ENCODE results near the gene CLDN10. TPM values are rescaled to one million over a fixed set of nuclear protein-coding genes. Genes with fewer than 3 reads are reported as not detected.
A peak's percentile ranks its signal among the peaks of the same experiment; 100 is the strongest.
"Not testable (repeated sequence)": the region's sequence is repeated elsewhere in the genome, so short reads cannot be mapped to it uniquely, and the experiment has no call there.

Gene CLDN10, protein sequence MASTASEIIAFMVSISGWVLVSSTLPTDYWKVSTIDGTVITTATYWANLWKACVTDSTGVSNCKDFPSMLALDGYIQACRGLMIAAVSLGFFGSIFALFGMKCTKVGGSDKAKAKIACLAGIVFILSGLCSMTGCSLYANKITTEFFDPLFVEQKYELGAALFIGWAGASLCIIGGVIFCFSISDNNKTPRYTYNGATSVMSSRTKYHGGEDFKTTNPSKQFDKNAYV
- total RNA-seq = not detected

DNA sequence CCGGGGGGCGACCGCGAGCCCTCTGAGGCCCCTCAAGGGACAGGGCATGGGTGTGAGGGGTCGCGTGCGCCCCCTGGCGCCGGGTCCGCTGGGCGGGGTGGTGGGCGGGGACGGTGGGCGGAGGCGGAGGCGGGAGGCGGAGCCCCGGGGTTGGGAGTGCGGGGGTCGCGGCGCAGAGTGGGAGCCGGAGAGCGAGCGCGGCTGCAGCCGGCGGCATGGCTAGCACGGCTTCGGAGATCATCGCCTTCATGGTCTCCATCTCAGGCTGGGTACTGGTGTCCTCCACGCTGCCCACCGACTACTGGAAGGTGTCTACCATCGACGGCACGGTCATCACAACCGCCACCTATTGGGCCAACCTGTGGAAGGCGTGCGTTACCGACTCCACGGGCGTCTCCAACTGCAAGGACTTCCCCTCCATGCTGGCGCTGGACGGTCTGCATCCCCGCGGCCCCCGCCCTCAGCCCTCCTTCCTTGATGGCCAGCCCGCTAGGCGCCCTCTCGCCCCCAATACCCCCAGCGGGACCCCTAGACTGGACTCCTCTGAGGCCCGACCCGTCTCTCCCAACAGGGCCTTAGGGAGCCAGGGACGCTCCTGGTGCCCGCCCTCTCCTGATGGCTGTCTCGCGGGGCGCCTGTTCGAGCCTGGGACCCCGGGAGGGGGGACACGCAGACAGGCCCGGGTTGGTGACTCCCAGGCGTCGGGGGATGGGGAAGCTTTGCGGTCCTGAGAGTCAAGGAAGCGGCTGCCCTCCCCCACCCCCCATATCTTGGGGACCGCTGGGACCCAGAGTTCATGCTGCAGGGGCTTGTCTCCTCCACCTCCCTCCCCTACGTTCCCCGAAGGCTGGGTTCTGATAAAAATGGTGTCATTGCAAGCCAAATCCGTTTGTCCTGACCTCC lies at the start of gene CLDN10:
Gene CLDN10, plus strand, starts transcription at position 182 of the 903 bp plus-strand sequence. Its CDS starts 34 bp downstream, at position 216.
- DNase-seq (no peak), ATAC-seq (peak; percentile 47)
- POLR2A ChIA-PET = no interaction called here
- H3K36me3 Mint-ChIP-seq (ENCODE audit: low read depth) = no peaks in the 10 kb centered on the region
- H3K9me3 Mint-ChIP-seq (ENCODE audit: insufficient read depth) = no peaks in the 10 kb centered on the region
- H3K4me1 Mint-ChIP-seq (ENCODE audit: low read depth) = peaks cover 16% of the 10 kb centered on the region
- H3K4me3 Mint-ChIP-seq = no peak within 1 kb of the TSS
- CTCF ChIA-PET = interaction anchor here (1.4 kb wide), 1 partner anchor 19 kb away, joined by 4 read pairs; no protein-coding TSS in a partner anchor
- peaks cover 53% of the 10 kb centered on the region for H3K27me3 Mint-ChIP-seq (ENCODE audit: low read depth)
- no peak within 1 kb of the TSS for H3K27ac Mint-ChIP-seq

DNA sequence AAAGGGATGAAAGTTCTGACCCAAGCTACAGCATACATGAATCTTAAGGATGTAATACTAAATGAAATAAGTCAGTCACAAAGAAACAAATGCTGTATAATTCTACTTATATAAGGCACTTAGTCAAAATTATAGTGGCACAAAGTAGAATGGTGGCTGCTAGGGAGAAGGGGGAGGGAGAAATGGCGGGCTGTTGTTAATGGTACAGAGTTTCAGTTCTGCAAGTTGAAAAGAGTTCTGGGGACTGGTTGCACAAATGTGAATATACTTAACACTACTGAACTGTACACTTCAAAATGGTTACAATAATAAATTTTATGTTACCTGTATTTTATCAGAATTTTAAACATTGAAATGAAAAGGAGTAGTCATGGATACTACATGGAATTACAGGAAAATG lies 48.9 kb upstream of the CLDN10 start:
- Mint-ChIP-seq H3K27ac (no peak overlapping the region), H3K36me3 (ENCODE audit: low read depth) (no peaks in the 10 kb centered on the region), H3K4me1 (ENCODE audit: low read depth) (no peaks in the 10 kb centered on the region), H3K9me3 (ENCODE audit: insufficient read depth) (no peaks in the 10 kb centered on the region), H3K4me3 (no peak overlapping the region), H3K27me3 (ENCODE audit: low read depth) (no peaks in the 10 kb centered on the region)
- no peak for ATAC-seq
- ChIA-PET CTCF (interaction anchor here (0.7 kb wide), 1 partner anchor 10 kb away, joined by 3 read pairs; no protein-coding TSS in a partner anchor), POLR2A (no interaction called here)
- DNase-seq = no peak

DNA sequence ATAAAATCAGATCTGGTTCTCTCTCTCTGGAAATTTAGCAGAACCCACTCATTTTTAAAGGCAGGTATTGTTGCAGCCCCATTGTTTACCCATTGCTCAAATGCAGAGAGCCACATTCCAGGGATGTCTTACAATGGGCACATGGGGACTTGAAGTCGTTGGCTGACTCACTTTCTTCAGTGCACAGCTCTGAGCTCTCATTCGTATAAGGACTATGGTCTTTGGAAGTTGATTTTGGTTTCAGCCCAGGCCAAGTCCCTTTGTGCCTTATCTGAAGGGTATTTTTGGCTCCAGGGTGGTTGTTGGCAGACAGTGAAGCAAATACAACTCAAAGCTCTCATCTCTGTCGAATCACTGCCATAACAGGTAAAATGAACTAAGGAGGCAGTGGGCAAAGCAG lies 47.3 kb upstream of the CLDN10 start:
- Mint-ChIP-seq H3K4me1 (ENCODE audit: low read depth) (no peaks in the 10 kb centered on the region), H3K27ac (no peak overlapping the region), H3K27me3 (ENCODE audit: low read depth) (no peaks in the 10 kb centered on the region), H3K9me3 (ENCODE audit: insufficient read depth) (no peaks in the 10 kb centered on the region), H3K36me3 (ENCODE audit: low read depth) (no peaks in the 10 kb centered on the region), H3K4me3 (no peak overlapping the region)
- DNase-seq = no peak
- ChIA-PET POLR2A (no interaction called here), CTCF (no interaction called here)
- ATAC-seq = no peak

DNA sequence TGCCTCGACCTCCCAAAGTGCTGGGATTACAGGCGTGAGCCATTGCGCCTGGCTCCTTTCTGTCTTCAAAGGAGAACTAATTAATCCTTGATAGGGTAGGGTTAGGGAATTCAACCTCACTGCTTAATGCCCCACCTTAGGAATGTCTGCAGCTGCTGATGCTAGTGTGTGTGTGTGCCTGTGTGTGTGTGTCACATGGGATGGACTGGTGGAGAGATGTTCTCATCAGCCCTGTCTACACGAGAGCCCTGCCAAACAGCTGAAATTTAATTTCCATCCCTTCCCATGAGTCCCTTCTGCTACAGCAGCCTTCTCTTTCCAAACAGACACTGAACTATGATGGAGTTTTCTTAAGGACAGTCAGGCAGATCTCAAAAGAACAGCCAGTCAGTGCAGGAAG lies 46.5 kb upstream of the CLDN10 start:
- DNase-seq = no peak
- H3K9me3 Mint-ChIP-seq (ENCODE audit: insufficient read depth) = no peaks in the 10 kb centered on the region
- H3K27ac Mint-ChIP-seq = no peak overlapping the region
- no peaks in the 10 kb centered on the region for H3K4me1 Mint-ChIP-seq (ENCODE audit: low read depth)
- no peak overlapping the region for H3K4me3 Mint-ChIP-seq
- POLR2A ChIA-PET = no interaction called here
- CTCF ChIA-PET = no interaction called here
- no peaks in the 10 kb centered on the region for H3K36me3 Mint-ChIP-seq (ENCODE audit: low read depth)
- no peaks in the 10 kb centered on the region for H3K27me3 Mint-ChIP-seq (ENCODE audit: low read depth)
- no peak for ATAC-seq

DNA sequence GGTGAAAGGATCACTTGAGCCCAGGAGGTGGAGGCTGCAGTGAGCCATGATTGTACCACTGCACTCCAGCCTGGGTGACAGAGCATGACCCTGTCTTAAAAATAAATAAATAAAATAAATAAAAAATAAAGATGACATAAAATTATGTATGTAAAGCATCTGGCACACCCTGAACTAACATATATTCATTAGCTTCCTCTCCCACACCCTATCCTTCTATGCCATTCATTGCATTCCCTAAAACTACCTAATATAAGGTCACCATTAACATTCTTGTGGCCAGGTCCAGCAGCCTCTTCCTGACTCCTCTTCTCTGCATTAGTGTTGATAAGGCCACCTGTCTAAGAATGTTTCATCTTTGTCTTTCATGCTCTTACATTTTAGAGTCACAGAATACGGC lies 44.5 kb upstream of the CLDN10 start:
- Mint-ChIP-seq H3K4me3 (no peak overlapping the region), H3K4me1 (ENCODE audit: low read depth) (no peaks in the 10 kb centered on the region), H3K36me3 (ENCODE audit: low read depth) (no peaks in the 10 kb centered on the region), H3K27me3 (ENCODE audit: low read depth) (no peaks in the 10 kb centered on the region), H3K27ac (no peak overlapping the region), H3K9me3 (ENCODE audit: insufficient read depth) (no peaks in the 10 kb centered on the region)
- ATAC-seq = no peak
- no peak for DNase-seq
- ChIA-PET POLR2A (no interaction called here), CTCF (no interaction called here)

DNA sequence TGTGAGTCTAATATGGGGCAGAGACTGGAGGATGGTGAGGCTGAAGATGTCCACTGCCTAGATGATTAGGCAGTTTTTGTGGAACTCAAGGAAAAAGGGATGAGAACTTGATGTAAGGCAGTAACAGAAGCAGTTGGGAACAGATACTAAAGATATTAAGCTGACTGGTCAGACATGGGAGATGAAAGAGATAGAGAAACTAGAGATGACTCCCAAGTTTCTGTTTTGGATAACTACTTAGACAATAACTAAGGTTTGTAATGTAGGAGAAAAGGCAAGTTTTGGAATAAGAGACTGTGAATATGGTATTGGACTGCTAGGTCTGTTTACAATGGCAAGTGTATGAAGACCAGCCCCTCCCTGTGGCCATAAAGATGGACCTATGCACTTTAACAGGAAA lies 43.5 kb upstream of the CLDN10 start:
- H3K4me3 Mint-ChIP-seq = no peak overlapping the region
- CTCF ChIA-PET = no interaction called here
- DNase-seq (no peak), ATAC-seq (no peak)
- H3K27me3 Mint-ChIP-seq (ENCODE audit: low read depth) = no peaks in the 10 kb centered on the region
- H3K4me1 Mint-ChIP-seq (ENCODE audit: low read depth) = no peaks in the 10 kb centered on the region
- no peaks in the 10 kb centered on the region for H3K9me3 Mint-ChIP-seq (ENCODE audit: insufficient read depth)
- H3K36me3 Mint-ChIP-seq (ENCODE audit: low read depth) = no peaks in the 10 kb centered on the region
- POLR2A ChIA-PET = no interaction called here
- H3K27ac Mint-ChIP-seq = no peak overlapping the region

DNA sequence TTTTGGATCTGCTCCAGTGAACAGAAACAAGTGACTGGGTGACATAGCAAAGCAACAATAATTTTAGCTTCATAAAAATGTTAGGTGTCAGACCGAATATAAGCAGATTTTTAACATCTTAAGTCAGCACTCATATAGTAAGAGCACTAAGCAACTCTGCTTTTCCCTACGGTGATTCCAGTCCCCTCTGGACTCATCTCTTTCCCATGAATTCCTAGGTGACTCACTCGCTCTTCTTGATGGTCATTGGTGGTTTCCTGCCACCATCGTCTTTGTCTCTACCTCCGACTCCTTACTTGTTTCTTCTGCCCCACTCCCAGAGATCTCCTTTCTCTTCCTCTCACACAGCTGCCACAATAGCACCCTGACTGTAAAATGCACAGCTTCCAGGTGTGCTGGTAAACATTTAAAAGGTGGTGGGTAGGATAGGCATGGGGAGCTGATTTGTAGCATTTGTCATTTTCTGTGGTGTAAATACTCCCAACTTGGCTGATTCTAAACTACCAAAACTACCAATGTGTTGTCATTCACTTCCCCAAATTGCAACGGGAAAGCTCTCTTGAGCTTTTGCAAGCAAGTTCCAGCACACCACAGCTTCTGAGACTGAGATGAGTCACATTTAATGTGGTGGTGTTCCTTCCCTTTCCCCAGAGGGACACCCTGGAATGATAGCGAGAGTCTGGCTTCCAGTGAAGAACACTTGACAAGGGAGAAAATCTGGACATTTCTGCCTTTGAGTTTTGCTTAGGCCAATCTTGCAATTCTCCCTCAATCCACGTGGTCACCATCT lies 42.8 kb upstream of the CLDN10 start:
- Mint-ChIP-seq H3K36me3 (ENCODE audit: low read depth) (no peaks in the 10 kb centered on the region), H3K4me1 (ENCODE audit: low read depth) (no peaks in the 10 kb centered on the region), H3K27me3 (ENCODE audit: low read depth) (no peaks in the 10 kb centered on the region), H3K4me3 (no peak overlapping the region), H3K27ac (no peak overlapping the region), H3K9me3 (ENCODE audit: insufficient read depth) (no peaks in the 10 kb centered on the region)
- ChIA-PET POLR2A (no interaction called here), CTCF (no interaction called here)
- no peak for ATAC-seq
- no peak for DNase-seq

DNA sequence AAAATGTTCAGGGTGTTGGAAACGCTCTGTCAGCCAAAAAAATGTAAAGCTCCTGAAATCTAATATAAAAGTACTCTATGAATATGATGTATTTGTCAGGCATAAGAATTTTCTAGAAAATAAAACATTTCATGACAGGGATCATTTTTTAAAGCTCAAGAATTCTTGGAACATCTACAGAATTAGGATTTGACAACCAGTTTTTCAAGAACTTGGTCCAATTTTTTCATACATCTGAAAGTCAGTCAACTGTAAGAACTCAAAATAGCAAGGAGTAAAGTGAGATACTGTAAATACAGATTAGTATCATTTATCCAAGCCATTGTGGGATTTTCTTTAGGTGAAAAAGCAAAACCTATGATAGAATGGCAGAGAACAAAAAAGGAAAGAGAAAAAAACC lies 41.6 kb upstream of the CLDN10 start:
- no peak overlapping the region for H3K27ac Mint-ChIP-seq
- POLR2A ChIA-PET = no interaction called here
- no peak overlapping the region for H3K4me3 Mint-ChIP-seq
- H3K36me3 Mint-ChIP-seq (ENCODE audit: low read depth) = no peaks in the 10 kb centered on the region
- no peaks in the 10 kb centered on the region for H3K9me3 Mint-ChIP-seq (ENCODE audit: insufficient read depth)
- DNase-seq = no peak
- ATAC-seq = no peak
- no peaks in the 10 kb centered on the region for H3K4me1 Mint-ChIP-seq (ENCODE audit: low read depth)
- H3K27me3 Mint-ChIP-seq (ENCODE audit: low read depth) = no peaks in the 10 kb centered on the region
- CTCF ChIA-PET = no interaction called here

DNA sequence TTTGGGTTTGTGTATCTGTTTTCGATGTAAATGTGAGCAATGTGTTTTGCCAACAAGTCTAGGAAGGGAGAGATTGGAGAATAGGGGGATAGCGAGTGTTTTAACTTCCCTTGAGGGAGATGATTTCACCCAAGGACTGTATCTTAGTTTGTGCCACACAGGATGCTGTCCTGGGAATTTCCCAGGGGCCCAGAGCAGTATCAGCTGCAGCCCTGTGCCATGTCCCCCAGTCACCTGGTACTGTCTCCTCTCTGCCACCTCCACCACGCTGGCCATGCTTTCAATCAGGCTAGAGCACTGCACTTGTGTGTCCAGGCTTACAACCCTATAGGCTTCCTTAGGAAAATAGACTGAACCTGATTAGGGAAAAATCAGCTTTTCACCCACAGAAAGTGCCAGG lies 40.1 kb upstream of the CLDN10 start:
- no peaks in the 10 kb centered on the region for H3K36me3 Mint-ChIP-seq (ENCODE audit: low read depth)
- H3K27me3 Mint-ChIP-seq (ENCODE audit: low read depth) = no peaks in the 10 kb centered on the region
- no peaks in the 10 kb centered on the region for H3K4me1 Mint-ChIP-seq (ENCODE audit: low read depth)
- ChIA-PET CTCF (no interaction called here), POLR2A (no interaction called here)
- DNase-seq = no peak
- H3K4me3 Mint-ChIP-seq = no peak overlapping the region
- ATAC-seq = no peak
- H3K27ac Mint-ChIP-seq = no peak overlapping the region
- H3K9me3 Mint-ChIP-seq (ENCODE audit: insufficient read depth) = no peaks in the 10 kb centered on the region

DNA sequence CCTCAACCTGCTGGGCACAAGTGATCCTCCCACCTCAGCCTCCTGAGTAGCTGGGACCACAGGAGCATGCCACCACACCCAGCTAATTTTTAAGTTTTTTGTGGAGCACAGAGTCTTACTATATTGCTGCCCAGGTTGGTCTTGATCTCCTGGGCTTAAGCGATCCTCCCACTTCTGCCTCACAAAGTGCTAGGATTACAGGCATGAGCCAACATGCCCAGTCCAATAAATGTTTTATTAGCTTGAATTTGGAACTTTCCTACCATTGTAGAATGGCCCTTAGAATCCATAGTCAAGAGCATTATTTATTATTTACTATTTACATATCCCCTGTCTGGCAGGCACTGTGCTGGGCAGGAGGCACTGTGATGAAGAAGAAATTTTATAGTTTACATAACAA lies 39.6 kb upstream of the CLDN10 start:
- H3K4me3 Mint-ChIP-seq = no peak overlapping the region
- H3K9me3 Mint-ChIP-seq (ENCODE audit: insufficient read depth) = no peaks in the 10 kb centered on the region
- POLR2A ChIA-PET = no interaction called here
- no peak overlapping the region for H3K27ac Mint-ChIP-seq
- DNase-seq (no peak), ATAC-seq (no peak)
- CTCF ChIA-PET = no interaction called here
- H3K27me3 Mint-ChIP-seq (ENCODE audit: low read depth) = no peaks in the 10 kb centered on the region
- no peaks in the 10 kb centered on the region for H3K36me3 Mint-ChIP-seq (ENCODE audit: low read depth)
- no peaks in the 10 kb centered on the region for H3K4me1 Mint-ChIP-seq (ENCODE audit: low read depth)

DNA sequence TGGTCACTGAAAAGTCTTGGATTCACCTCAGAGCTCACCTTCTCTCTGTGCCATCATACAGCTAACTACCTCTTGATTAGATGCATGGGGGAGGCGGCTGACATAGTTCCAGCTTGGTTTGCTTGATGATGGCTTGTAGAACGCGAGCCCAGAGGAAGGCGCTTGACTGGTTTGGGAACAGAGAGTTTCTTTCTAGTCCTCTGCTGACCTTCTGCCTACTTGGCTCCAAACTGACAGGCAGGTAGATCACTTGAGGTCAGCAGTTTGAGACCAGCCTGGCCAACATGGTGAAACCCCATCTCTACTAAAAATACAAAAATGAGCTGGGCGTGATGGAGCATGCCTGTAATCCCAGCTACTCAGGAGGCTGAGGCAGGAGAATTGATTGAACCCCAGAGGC lies 36.9 kb upstream of the CLDN10 start:
- ATAC-seq; DNase-seq; H3K4me1 Mint-ChIP-seq (ENCODE audit: low read depth); H3K4me3 Mint-ChIP-seq; POLR2A ChIA-PET; H3K27me3 Mint-ChIP-seq (ENCODE audit: low read depth); H3K9me3 Mint-ChIP-seq (ENCODE audit: insufficient read depth); CTCF ChIA-PET; H3K27ac Mint-ChIP-seq; H3K36me3 Mint-ChIP-seq (ENCODE audit: low read depth): not testable (repeated sequence)

DNA sequence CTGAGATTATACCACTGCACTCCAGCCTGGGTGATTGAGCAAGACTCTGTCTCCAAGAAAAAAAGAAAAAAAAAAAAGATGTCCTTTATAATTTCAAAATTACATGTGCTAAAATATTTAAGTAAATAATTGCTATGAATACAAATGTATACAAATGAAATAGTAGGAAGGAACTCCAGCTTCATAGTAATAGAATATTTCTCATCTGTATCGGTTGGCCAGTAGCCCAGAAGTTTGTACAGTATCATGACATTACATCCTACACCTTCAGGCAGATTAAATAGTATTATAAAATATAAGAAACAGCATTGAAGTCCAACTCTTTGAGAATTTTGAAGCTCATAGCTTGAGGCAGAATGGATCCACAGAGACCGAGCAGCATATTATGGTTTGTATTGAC lies 36.5 kb upstream of the CLDN10 start:
- ChIA-PET POLR2A (no interaction called here), CTCF (no interaction called here)
- no peak for DNase-seq
- no peaks in the 10 kb centered on the region for H3K36me3 Mint-ChIP-seq (ENCODE audit: low read depth)
- H3K27ac Mint-ChIP-seq = no peak overlapping the region
- H3K9me3 Mint-ChIP-seq (ENCODE audit: insufficient read depth) = no peaks in the 10 kb centered on the region
- peaks cover 2% of the 10 kb centered on the region for H3K27me3 Mint-ChIP-seq (ENCODE audit: low read depth)
- no peak overlapping the region for H3K4me3 Mint-ChIP-seq
- no peaks in the 10 kb centered on the region for H3K4me1 Mint-ChIP-seq (ENCODE audit: low read depth)
- ATAC-seq = no peak
